22Rv1 (cell line): ENCODE measurements around the gene CDKN1C.

ENCODE experiments used
- H3K27ac ChIP-seq: fragments of 450-650 bp; 2 replicates; pipeline ENCODE4 v1.5.1; 2017
- ZFX ChIP-seq: fragments of 450-650 bp; IDR thresholded peaks from 2 replicates; pipeline ENCODE4 v1.6.1; 2017; ENCODE audit warnings: antibody characterized with exemption, borderline replicate concordance
- TF ChIP-seq, protein P1 (sequence below): fragments of 450-650 bp; IDR thresholded peaks from 2 replicates; pipeline ENCODE4 v1.5.1; 2017; ENCODE audit warnings: mild to moderate bottlenecking

CDKN1C gene

DNA sequence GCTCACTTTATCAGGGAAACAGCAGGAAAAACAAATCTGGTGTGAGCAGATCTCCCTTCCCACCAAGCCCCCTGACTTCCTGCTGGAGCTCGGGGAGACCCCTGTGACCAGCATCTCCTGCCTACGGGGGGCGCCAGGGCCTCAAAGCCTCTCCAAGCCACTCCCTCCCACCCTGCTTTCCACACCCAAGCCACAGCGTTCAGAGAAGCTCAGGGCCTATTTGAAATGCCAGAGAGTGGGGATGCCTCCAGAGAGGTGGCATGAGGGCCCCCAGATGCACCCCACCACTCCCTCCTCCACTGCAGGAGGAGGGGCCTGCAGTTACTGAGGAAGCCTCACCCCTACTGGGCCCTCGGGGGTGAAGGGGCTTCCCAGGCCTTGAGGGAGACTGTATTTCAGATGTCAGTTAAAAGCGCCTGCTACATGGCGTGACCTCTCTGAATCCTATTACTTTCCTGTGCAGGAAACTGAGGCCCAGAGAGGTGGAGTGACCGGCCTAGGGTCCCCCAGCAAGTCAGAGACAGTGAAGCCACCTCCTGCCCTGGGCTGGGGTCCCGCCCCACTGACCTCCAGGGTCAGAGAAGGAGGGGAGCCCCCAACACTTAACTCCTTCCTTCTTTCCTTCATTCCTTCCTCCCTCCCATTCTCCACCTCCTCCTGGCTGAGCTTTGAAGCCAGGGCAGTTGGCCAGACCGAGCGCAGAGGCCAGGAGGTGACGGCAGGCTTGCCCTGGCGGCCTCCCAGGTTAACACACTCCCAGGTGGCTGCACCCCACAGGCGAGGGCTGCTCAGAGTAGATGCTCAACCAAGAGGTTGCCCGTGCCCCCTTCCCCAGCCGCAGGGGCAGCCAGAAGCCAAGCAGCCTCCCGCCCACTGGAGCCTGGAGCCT is 6.0 kb upstream of the CDKN1C start:
- TF ChIP-seq, protein P1, sequence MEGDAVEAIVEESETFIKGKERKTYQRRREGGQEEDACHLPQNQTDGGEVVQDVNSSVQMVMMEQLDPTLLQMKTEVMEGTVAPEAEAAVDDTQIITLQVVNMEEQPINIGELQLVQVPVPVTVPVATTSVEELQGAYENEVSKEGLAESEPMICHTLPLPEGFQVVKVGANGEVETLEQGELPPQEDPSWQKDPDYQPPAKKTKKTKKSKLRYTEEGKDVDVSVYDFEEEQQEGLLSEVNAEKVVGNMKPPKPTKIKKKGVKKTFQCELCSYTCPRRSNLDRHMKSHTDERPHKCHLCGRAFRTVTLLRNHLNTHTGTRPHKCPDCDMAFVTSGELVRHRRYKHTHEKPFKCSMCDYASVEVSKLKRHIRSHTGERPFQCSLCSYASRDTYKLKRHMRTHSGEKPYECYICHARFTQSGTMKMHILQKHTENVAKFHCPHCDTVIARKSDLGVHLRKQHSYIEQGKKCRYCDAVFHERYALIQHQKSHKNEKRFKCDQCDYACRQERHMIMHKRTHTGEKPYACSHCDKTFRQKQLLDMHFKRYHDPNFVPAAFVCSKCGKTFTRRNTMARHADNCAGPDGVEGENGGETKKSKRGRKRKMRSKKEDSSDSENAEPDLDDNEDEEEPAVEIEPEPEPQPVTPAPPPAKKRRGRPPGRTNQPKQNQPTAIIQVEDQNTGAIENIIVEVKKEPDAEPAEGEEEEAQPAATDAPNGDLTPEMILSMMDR, result no peak
- TF ChIP-seq ZFX, result no peak
- no peak overlapping the region for H3K27ac ChIP-seq

DNA sequence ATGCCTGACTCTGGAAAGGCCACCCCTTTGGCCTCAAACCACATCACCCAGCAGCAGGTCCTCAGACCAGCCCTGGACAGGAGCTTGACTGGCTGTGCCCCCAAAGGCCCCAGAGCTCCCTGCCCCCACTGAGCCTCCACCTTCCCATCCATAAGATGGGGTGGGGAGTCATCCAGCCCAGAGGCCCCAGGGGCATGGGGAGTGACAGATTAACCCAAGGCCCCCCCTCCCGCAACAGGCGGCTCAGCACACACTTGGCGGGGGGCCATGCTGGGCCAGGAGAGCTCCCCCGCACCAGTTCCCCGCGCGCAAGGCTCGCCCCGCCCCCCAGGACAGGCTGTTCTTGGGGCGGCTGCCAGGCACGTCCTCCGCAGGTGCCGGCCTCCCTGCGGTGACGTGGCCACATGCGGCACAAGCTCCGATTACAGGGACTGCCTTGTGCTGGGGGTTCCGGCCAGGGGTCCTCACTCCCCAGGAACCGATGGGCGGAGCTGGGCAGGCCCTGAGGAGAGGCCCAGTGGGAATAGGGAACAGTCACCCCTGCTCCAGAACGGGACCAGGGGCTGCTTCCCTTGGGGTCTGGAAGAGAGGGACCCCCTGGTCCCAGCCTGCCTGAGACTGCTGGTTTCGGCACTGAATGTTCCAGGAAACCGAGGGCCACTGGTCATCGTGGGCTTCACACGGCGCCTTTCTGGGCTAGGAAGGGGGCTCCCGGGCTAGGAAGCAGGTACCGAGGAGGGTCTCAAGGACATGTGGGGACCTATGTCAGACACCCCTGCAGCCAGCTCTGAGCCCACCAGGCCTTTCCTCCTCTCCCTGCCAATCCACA is 5.1 kb upstream of the CDKN1C start:
- no peak for TF ChIP-seq ZFX
- TF ChIP-seq, protein P1, result no peak
- H3K27ac ChIP-seq, result no peak overlapping the region

DNA sequence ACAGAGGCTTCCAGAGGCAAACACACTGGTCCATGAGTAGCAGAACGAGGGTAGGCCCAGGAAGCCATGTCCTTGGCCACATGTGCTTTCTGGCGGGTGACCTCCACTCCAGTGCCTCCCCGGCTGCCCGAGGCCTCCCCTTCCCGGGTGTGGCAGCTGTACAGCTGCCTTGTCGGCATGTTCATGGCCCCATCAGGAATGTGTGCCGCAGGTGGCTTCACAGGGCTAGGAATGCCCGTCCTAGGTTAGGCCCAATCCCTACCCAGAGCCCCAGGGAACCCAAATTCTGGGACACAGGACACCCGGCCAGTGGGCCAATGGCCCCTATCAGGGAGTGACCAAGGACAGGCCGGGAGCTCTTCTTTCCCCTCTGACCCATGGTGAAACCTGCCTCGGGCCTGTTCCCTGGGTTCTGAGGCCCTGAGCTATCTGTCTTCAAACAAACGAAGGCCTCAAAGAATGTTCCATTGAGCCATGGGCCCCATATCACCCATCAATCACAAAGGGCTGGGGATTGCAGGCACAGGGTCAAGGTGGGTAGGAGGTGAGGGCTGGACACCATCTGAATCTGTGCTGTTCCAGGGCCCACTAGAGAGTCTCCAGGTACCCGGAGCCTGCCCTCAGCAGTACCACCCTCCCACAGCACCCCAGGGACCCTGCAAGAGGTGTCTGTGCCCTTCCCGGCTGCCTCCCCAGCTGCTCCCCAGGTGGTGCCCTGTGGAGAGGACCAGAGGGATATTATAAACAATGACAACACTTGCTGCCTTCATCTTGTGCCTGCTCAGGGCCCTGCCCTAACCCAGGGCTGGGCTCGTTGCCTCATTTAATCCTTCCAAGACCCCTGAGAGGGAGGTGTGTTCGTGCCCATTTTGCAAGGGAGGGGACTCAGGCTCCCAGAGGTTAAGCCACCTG is 4.0 kb upstream of the CDKN1C start:
- no peak overlapping the region for H3K27ac ChIP-seq

GRCh38 chr11:2888266-2888968 is 2.8 kb upstream of the CDKN1C start:
- H3K27ac ChIP-seq, result no peak overlapping the region
- TF ChIP-seq ZFX, result no peak
- TF ChIP-seq, protein P1, result peak; percentile 94

More for the DNA sequence above, 4.0 kb upstream of the CDKN1C start:
- no peak for TF ChIP-seq ZFX
- TF ChIP-seq, protein P1, result no peak

DNA sequence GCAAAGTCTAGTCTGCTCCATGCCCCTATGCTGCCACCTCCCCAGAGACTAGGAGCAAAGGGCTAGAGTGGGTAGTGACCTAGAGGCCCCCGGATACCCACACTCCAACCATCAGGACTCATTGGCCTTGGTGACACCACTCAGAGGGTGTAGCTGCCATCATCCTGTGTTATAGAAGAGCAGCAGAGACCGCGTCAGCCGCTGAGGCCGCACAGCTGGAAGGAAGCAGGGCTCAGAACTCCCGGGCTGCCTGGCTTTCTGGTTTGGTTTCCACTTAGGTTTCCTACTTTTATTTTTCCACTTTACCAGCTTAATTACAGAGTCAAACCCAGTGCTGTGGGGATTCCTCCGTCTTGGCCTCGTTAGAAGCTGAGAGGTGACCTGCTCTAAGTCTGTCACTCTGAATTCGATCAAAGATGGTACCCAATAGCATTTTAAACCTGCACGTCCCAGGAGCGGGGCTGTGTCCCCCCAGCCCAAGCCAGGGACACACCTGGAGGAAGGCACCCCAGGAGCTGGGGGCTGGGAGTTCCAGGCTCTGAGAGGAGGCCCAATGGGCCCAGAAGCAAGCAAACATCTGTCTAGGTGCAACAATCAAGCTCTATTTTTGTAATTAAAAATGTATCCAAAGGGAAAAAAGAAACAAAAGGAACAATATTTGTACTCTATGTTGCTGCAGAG is 2.1 kb upstream of the CDKN1C start:
- no peak overlapping the region for H3K27ac ChIP-seq
- TF ChIP-seq, protein P1, result no peak
- no peak for TF ChIP-seq ZFX

DNA sequence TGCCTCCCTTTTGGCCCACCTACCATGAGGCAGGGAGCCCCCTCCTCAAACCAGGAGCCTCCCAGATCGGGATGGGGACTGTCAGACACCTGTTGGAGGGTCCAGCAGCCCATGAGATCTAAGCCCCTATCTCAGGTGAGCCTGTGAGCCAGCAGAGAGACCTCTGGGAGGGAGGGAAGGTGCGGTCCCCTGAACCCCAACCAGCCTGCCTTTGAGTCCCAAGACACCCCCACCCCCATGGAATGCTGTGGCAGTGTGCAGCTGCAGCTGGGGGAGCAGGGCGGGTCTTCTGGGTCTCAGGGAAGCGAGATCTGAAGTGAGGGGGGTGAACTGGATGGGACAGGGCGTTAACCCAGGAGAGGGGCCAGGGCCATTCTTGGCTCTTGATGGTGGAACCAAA is 1.4 kb upstream of the CDKN1C start:
- TF ChIP-seq ZFX, result no peak
- TF ChIP-seq, protein P1, result no peak
- no peak overlapping the region for H3K27ac ChIP-seq
